ENCODE data around the gene UBXN10.

Gene UBXN10

DNA sequence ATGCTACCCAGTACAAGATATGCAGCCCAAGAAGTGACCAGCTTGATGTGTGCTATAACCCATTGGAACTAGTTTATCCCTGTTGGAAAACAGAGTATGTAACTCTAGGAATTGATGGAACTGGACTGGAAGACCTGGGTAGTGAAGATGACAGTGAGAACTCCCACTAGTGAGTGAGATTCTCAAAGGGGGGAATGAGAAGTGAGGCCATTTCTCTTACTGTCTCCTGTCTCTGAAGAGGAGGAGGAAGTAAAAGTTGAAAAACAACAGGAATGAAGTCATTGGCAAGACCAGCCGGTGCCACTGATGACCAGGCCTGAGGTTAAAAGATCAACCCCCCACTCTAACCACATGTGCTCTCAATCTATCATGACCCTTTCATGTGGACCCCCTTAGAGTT is 25.9 kb upstream of the UBXN10 start:
- DNase-seq (ENCODE audit: low read depth, low spot score): no peak
- no peak overlapping the region for H3K9ac ChIP-seq (ENCODE audit: insufficient read length)
- TF ChIP-seq POLR2AphosphoS5 (IDR thresholded peaks at IDR 0.05; ENCODE audit: borderline replicate concordance, low read depth, low read length) (no peak), EZH2 (IDR thresholded peaks at IDR 0.05) (no peak), FOXP2 (optimal IDR thresholded peaks at IDR 0.05; ENCODE audit: control extremely low read depth, extremely low read length, insufficient read depth) (no peak)
- H3K36me3 ChIP-seq (ENCODE audit: insufficient read depth, low read length): no peaks in the 10 kb centered on the region
- H3K9me3 ChIP-seq (ENCODE audit: low read depth, low read length): no peaks in the 10 kb centered on the region
- no peak overlapping the region for H3K27ac ChIP-seq
- H3K4me3 ChIP-seq: no peak overlapping the region

- Histone ChIP-seq H3K36me3 (ENCODE audit: insufficient read depth, low read length) (no peaks in the 10 kb centered on the region), H3K4me3 (no peak overlapping the region), H3K27ac (no peak overlapping the region), H3K9ac (ENCODE audit: insufficient read length) (no peak overlapping the region), H3K9me3 (ENCODE audit: low read depth, low read length) (no peaks in the 10 kb centered on the region)
- DNase-seq (ENCODE audit: low read depth, low spot score): no peak
- TF ChIP-seq EZH2 (IDR thresholded peaks at IDR 0.05): no peak
- TF ChIP-seq FOXP2 (optimal IDR thresholded peaks at IDR 0.05; ENCODE audit: control extremely low read depth, extremely low read length, insufficient read depth): no peak
- no peak for TF ChIP-seq POLR2AphosphoS5 (IDR thresholded peaks at IDR 0.05; ENCODE audit: borderline replicate concordance, low read depth, low read length)
Observed at GRCh38 chr1:20164694-20165202, 21.1 kb upstream of the UBXN10 start.

DNA sequence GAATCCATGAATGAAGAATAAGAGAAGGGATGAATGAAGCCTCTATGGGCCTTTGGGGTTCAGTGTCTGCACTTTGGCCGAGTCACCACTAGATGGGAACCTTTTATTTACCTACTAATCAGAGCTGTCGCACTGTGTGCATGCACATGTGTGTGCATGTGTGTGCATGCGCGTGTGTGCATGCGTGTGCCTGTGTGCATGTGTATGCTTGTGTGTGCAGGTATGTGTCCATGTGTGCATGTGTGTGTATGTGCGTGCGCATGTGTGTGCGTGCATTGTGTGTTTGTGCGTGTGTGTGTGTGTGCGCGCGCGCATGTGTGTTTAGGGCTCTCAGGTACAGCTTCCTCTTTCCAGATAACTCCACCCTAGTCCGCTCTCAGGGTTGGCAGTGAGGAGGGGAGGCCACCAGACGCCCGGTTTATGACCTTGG is 20.4 kb upstream of the UBXN10 start:
- Histone ChIP-seq H3K36me3 (ENCODE audit: insufficient read depth, low read length) (no peaks in the 10 kb centered on the region), H3K9me3 (ENCODE audit: low read depth, low read length) (no peaks in the 10 kb centered on the region), H3K27ac (no peak overlapping the region), H3K9ac (ENCODE audit: insufficient read length) (no peak overlapping the region), H3K4me3 (no peak overlapping the region)
- no peak for DNase-seq (ENCODE audit: low read depth, low spot score)
- no peak for TF ChIP-seq FOXP2 (optimal IDR thresholded peaks at IDR 0.05; ENCODE audit: control extremely low read depth, extremely low read length, insufficient read depth)
- no peak for TF ChIP-seq POLR2AphosphoS5 (IDR thresholded peaks at IDR 0.05; ENCODE audit: borderline replicate concordance, low read depth, low read length)
- no peak for TF ChIP-seq EZH2 (IDR thresholded peaks at IDR 0.05)

DNA sequence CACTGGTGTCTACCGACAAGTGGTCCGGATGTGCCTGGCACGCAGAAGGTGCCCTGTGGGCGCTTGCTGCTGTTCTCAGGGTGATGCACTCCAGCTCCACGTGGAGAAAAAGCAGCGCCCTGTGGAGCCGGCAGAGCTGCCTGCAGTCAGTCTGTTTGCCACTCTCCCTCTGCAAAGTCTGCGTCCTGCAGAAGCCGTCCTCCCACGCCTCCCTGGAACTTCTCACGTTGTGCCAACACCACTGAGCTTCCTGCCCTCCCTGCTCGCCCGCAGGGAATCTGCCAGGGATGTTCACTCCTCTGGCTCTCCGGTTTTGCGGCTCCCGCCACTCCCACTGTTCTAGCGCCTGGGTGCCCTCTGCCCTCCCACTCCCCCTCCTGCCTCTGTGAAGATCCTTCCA is 19.8 kb upstream of the UBXN10 start:
- TF ChIP-seq EZH2 (IDR thresholded peaks at IDR 0.05) (no peak), POLR2AphosphoS5 (IDR thresholded peaks at IDR 0.05; ENCODE audit: borderline replicate concordance, low read depth, low read length) (no peak), FOXP2 (optimal IDR thresholded peaks at IDR 0.05; ENCODE audit: control extremely low read depth, extremely low read length, insufficient read depth) (no peak)
- Histone ChIP-seq H3K4me3 (no peak overlapping the region), H3K36me3 (ENCODE audit: insufficient read depth, low read length) (no peaks in the 10 kb centered on the region), H3K9ac (ENCODE audit: insufficient read length) (no peak overlapping the region), H3K27ac (no peak overlapping the region), H3K9me3 (ENCODE audit: low read depth, low read length) (no peaks in the 10 kb centered on the region)
- no peak for DNase-seq (ENCODE audit: low read depth, low spot score)

- Histone ChIP-seq H3K9me3 (ENCODE audit: low read depth, low read length) (no peaks in the 10 kb centered on the region), H3K27ac (no peak overlapping the region), H3K9ac (ENCODE audit: insufficient read length) (no peak overlapping the region), H3K4me3 (no peak overlapping the region), H3K36me3 (ENCODE audit: insufficient read depth, low read length) (no peaks in the 10 kb centered on the region)
- TF ChIP-seq FOXP2 (optimal IDR thresholded peaks at IDR 0.05; ENCODE audit: control extremely low read depth, extremely low read length, insufficient read depth): no peak
- no peak for TF ChIP-seq POLR2AphosphoS5 (IDR thresholded peaks at IDR 0.05; ENCODE audit: borderline replicate concordance, low read depth, low read length)
- TF ChIP-seq EZH2 (IDR thresholded peaks at IDR 0.05): no peak
- DNase-seq (ENCODE audit: low read depth, low spot score): no peak
Observed at GRCh38 chr1:20167126-20167525, 18.8 kb upstream of the UBXN10 start.

GRCh38 chr1:20168564-20169491 is 17.1 kb upstream of the UBXN10 start:
- no peak for DNase-seq (ENCODE audit: low read depth, low spot score)
- Histone ChIP-seq H3K27ac (no peak overlapping the region), H3K9ac (ENCODE audit: insufficient read length) (no peak overlapping the region), H3K4me3 (no peak overlapping the region), H3K9me3 (ENCODE audit: low read depth, low read length) (no peaks in the 10 kb centered on the region), H3K36me3 (ENCODE audit: insufficient read depth, low read length) (no peaks in the 10 kb centered on the region)
- TF ChIP-seq EZH2 (IDR thresholded peaks at IDR 0.05): no peak
- TF ChIP-seq FOXP2 (optimal IDR thresholded peaks at IDR 0.05; ENCODE audit: control extremely low read depth, extremely low read length, insufficient read depth): no peak
- no peak for TF ChIP-seq POLR2AphosphoS5 (IDR thresholded peaks at IDR 0.05; ENCODE audit: borderline replicate concordance, low read depth, low read length)

DNA sequence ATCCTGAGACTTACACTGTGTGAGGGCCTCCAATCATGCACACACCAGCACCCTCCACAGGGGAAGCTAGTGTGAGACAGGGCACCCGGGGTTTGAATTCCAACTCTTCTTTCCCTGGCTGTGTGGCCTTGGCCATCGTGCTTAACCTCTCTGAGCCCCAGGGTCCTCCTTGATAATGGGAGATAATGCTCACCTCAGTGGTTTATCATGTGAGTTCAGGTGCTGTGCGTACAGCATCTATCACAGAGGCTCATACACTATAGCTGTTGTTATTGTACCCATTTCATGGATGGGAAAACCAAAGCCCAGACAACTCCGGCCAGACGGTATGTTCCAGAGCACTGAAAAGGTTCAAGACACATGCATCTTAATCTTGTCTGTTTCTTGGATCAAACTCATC is 16.0 kb upstream of the UBXN10 start:
- Histone ChIP-seq H3K27ac (no peak overlapping the region), H3K4me3 (no peak overlapping the region), H3K9me3 (ENCODE audit: low read depth, low read length) (no peaks in the 10 kb centered on the region), H3K36me3 (ENCODE audit: insufficient read depth, low read length) (no peaks in the 10 kb centered on the region), H3K9ac (ENCODE audit: insufficient read length) (no peak overlapping the region)
- no peak for TF ChIP-seq FOXP2 (optimal IDR thresholded peaks at IDR 0.05; ENCODE audit: control extremely low read depth, extremely low read length, insufficient read depth)
- no peak for TF ChIP-seq POLR2AphosphoS5 (IDR thresholded peaks at IDR 0.05; ENCODE audit: borderline replicate concordance, low read depth, low read length)
- no peak for TF ChIP-seq EZH2 (IDR thresholded peaks at IDR 0.05)
- DNase-seq (ENCODE audit: low read depth, low spot score): no peak

- H3K27ac ChIP-seq: no peak overlapping the region
- no peak overlapping the region for H3K4me3 ChIP-seq
- TF ChIP-seq POLR2AphosphoS5 (IDR thresholded peaks at IDR 0.05; ENCODE audit: borderline replicate concordance, low read depth, low read length): no peak
- no peak for TF ChIP-seq FOXP2 (optimal IDR thresholded peaks at IDR 0.05; ENCODE audit: control extremely low read depth, extremely low read length, insufficient read depth)
- no peak for TF ChIP-seq EZH2 (IDR thresholded peaks at IDR 0.05)
- H3K9me3 ChIP-seq (ENCODE audit: low read depth, low read length): no peaks in the 10 kb centered on the region
- no peaks in the 10 kb centered on the region for H3K36me3 ChIP-seq (ENCODE audit: insufficient read depth, low read length)
- DNase-seq (ENCODE audit: low read depth, low spot score): no peak
- H3K9ac ChIP-seq (ENCODE audit: insufficient read length): no peak overlapping the region
Observed at GRCh38 chr1:20172033-20172590, 13.8 kb upstream of the UBXN10 start.

Data from SK-N-MC (cell line).